ENCODE measurements around the gene RBM39.
A peak's percentile ranks its signal among the peaks of the same experiment; 100 is the strongest.
"Not testable (repeated sequence)": the region's sequence is repeated elsewhere in the genome, so short reads cannot be mapped to it uniquely, and the experiment has no call there.

The RBM39 gene

GRCh38 chr20:35741892-35742740 lies at the start of gene RBM39:
RBM39 (minus strand) TSS chr20:35742260; CDS start chr20:35740874, 1,386 bp downstream.
- DNase-seq, result peak; percentile 99

- DNase-seq, result peak; percentile 72
Observed at GRCh38 chr20:35791821-35792220, 49.8 kb upstream of the RBM39 start.

- no peak for DNase-seq
Observed at GRCh38 chr20:35791097-35791496, 49.0 kb upstream of the RBM39 start.

GRCh38 chr20:35788796-35789195 lies 46.7 kb upstream of the RBM39 start:
- DNase-seq, result no peak

GRCh38 chr20:35785541-35785940 lies 43.5 kb upstream of the RBM39 start:
- DNase-seq, result not testable (repeated sequence)

GRCh38 chr20:35783811-35784210 lies 41.8 kb upstream of the RBM39 start:
- not testable (repeated sequence) for DNase-seq

- no peak for DNase-seq
Observed at GRCh38 chr20:35776513-35777101, 34.5 kb upstream of the RBM39 start.

GRCh38 chr20:35774391-35774790 lies 32.3 kb upstream of the RBM39 start:
- DNase-seq, result no peak

GRCh38 chr20:35773154-35773751 lies 31.2 kb upstream of the RBM39 start:
- peak; percentile 67 for DNase-seq

- no peak for DNase-seq
Observed at GRCh38 chr20:35772563-35773058, 30.6 kb upstream of the RBM39 start.

GRCh38 chr20:35771689-35772562 lies 29.9 kb upstream of the RBM39 start, which contains the start of gene PHF20:
PHF20 (plus strand) TSS chr20:35772015; CDS start chr20:35801523, 29,508 bp downstream.
- DNase-seq, result peak; percentile 78

- no peak for DNase-seq
Observed at GRCh38 chr20:35771367-35771688, 29.3 kb upstream of the RBM39 start.

- peak; percentile 26 for DNase-seq
Observed at GRCh38 chr20:35768731-35769664, 26.9 kb upstream of the RBM39 start.

- DNase-seq, result peak; percentile 86
Observed at GRCh38 chr20:35767683-35768481, 25.8 kb upstream of the RBM39 start.

- no peak for DNase-seq
Observed at GRCh38 chr20:35766843-35767242, 24.8 kb upstream of the RBM39 start.

GRCh38 chr20:35764936-35765335 lies 22.9 kb upstream of the RBM39 start:
- DNase-seq, result not testable (repeated sequence)

- DNase-seq, result no peak
Observed at GRCh38 chr20:35762461-35762860, 20.4 kb upstream of the RBM39 start.

- DNase-seq, result not testable (repeated sequence)
Observed at GRCh38 chr20:35761548-35761947, 19.5 kb upstream of the RBM39 start.

- DNase-seq, result no peak
Observed at GRCh38 chr20:35757098-35757705, 15.1 kb upstream of the RBM39 start.

GRCh38 chr20:35756404-35756803 lies 14.3 kb upstream of the RBM39 start:
- DNase-seq, result no peak
